CD4-positive, alpha-beta T cell treated with Interleukin-6 at 100 ng/mL for 8 hours (primary cell): ENCODE results near the gene MTRF1L.
"Not testable (repeated sequence)": the region's sequence is repeated elsewhere in the genome, so short reads cannot be mapped to it uniquely, and the experiment has no call there.

Source experiments
- DNase-seq: peaks from one replicate; pipeline ENCODE4 v3.0.0-alpha.2; 2020; ENCODE audit warnings: mixed read lengths, low spot score

MTRF1L gene

GRCh38 chr6:152969688-152970418 is 32.7 kb downstream of the MTRF1L start:
- no peak for DNase-seq

- DNase-seq: not testable (repeated sequence)
These were observed 36.2 kb downstream of the MTRF1L start for GRCh38 chr6:152966168-152966894.

- no peak for DNase-seq
These were observed 43.2 kb downstream of the MTRF1L start for GRCh38 chr6:152959333-152959732.

- no peak for DNase-seq
These were observed 44.7 kb downstream of the MTRF1L start for GRCh38 chr6:152957796-152958195.

GRCh38 chr6:152954443-152954842 is 48.1 kb downstream of the MTRF1L start:
- DNase-seq: no peak

DNA sequence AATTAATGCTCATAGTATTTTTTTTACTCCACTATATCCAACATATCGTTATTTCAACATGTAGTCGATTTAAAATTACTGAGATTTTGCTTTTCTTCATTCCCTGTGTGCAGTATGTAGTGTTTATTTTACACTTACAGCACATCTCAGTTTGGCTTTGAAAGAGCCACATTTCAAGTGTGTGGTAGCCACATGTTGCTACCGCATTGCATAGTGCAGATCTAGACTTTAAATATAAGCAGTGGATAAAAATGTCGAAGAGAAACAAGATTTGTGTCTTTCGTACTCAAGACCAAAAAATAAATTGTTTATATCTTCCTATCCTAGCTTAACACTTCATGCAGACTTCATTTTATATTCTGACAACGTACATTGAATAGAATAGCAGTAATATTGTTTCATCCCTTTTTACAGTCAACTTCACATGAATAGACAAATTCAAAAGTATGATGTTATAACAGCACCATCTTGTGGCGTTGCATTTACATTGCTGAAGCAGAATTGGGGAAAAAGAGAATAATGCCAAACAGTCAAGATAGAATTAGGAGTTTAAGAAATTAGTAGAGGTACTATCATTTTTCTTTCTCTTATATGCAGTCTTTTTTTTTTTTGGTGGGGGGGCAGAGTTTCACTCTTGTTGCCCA is 49.5 kb downstream of the MTRF1L start:
- no peak for DNase-seq

DNA sequence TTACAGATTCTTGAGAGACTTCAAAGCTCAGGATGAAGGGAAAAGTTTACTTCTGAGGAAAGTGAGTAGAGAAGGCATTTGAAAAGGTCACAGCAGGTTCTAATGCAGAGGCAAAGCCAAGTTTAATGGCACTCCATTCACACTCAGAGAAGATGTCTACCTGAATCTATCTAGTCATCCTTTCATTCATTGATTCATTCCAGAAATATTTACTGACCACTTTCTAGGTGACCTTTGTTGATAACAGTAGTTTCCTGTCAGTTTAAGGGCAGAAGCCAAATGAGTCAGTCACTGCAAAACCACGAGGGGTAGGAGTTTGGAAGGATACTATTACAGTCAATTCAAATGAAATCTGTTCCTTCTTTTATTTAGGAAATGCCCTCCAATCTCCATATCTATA is 50.5 kb downstream of the MTRF1L start:
- no peak for DNase-seq

GRCh38 chr6:152950240-152950639 is 52.3 kb downstream of the MTRF1L start:
- DNase-seq: no peak

- DNase-seq: peak; percentile 20
These were observed 54.2 kb downstream of the MTRF1L start for GRCh38 chr6:152948150-152948768.

GRCh38 chr6:152946995-152947394 is 55.5 kb downstream of the MTRF1L start:
- DNase-seq: no peak

DNA sequence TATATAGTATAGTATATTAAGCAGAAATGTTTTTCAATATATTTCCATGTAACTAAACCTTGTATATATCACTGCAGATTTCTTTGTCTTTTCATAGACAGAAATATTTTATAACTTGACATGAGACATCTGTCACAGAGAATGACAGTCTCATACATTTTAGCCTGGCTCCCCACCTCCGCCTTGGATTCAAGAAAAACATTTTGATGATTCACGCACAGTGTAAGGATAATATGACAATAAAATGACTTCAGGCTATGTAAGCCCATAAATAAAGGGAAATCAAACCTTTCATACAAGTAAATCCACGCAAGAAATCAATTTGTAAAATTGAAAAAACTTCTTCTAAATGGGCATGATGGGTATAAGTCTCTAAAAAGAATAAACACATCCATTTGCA is 56.0 kb downstream of the MTRF1L start:
- DNase-seq: no peak

GRCh38 chr6:152943260-152943897 is 59.1 kb downstream of the MTRF1L start:
- DNase-seq: no peak

GRCh38 chr6:152942319-152942869 is 60.1 kb downstream of the MTRF1L start:
- no peak for DNase-seq

- DNase-seq: no peak
These were observed 60.8 kb downstream of the MTRF1L start for GRCh38 chr6:152941746-152942145.
